Epithelial cell of prostate (primary cell): ENCODE results near the gene RUNX1.

ENCODE experiments used
- DNase-seq: peaks from one replicate; pipeline ENCODE4 v3.0.0-alpha.2; 2011; ENCODE audit warnings: low read depth, low spot score
- H3K27ac ChIP-seq: fragments of 450-650 bp; 2 replicates; pipeline ENCODE4 v1.5.1; 2017; ENCODE audit warnings: mild to moderate bottlenecking

The RUNX1 gene

DNA sequence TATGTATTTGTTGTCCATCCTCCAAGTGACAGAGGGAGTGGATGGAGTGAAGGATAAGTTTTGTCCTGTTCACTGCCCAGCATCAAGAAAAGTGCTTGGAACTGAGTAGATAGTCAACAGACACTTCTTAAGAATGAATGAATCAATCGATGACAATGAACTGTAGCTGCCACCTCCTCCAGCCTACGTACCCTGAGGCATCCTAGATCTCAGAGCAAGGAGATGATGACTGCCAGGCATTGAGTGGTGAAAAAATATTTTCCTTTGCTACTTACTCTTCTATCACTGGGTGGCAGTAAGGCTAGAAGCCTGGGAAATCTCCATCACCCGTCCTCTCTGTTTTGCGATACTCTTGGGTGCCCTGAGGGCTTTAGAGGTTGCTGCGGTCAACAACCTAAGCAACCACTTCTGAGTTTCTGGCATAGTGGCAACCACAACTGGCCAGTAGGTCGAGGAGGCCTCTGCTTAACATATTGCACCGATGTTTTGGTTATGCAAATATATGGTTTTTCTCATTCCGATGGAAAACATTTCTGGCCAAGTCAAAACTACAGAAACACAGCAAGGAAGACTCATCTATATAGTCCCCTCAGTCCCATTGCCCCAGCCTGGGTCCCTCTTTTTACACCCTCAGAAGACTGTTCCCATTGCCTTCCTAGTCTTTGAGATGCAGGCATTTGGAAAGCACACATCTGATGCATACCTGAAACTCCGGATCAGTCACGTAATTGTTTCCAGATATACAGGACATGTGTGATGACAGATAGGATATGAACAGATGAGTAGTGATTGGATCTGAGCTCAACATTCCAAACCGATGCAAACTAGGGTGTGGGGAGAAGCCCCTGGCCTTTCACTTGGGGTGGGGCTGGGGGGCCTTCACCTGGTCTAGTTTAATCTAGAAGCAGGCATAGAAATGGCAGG, 136.8 kb downstream of the RUNX1 start:
- no peak for DNase-seq
- no peak overlapping the region for H3K27ac ChIP-seq

DNA sequence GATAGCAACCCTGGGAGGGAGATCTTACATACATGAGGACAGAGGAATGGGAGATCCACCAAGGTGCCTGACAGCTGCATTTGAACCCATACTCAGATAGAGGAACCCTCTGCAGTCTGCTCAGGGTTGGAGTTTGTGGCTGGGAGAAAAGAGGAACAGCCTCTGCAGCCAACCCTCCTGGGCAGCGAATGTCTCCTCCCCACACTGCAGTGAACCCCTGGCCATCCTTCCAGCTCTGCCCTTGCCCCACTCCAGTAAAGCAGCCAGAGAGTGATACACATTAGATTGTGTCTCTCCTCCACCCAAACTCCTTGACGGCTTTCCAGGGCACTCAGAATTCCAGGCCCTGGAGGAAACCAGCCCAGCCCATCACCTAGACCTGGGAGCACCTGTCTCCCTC, 137.7 kb downstream of the RUNX1 start:
- no peak overlapping the region for H3K27ac ChIP-seq
- no peak for DNase-seq

DNA sequence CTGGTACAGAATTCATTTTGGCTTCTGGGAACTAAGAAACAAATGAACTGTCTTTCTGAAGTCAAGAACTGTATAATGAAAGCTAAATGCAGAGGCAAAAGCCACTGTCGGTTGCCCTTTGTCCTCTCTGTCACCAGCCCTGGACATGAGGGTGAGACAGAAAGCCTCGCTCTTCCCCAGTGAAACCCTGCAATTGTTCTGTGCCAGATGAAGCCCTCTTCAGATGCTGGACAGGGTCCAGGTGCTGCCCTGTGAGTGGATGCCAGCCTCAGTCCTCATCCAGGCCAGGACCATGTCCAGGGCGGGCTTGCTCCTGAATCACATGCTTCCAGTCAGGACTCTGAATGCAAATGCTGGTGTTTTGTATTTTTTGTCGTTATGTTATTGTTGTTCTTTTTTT, 138.7 kb downstream of the RUNX1 start:
- no peak overlapping the region for H3K27ac ChIP-seq
- DNase-seq, result no peak

DNA sequence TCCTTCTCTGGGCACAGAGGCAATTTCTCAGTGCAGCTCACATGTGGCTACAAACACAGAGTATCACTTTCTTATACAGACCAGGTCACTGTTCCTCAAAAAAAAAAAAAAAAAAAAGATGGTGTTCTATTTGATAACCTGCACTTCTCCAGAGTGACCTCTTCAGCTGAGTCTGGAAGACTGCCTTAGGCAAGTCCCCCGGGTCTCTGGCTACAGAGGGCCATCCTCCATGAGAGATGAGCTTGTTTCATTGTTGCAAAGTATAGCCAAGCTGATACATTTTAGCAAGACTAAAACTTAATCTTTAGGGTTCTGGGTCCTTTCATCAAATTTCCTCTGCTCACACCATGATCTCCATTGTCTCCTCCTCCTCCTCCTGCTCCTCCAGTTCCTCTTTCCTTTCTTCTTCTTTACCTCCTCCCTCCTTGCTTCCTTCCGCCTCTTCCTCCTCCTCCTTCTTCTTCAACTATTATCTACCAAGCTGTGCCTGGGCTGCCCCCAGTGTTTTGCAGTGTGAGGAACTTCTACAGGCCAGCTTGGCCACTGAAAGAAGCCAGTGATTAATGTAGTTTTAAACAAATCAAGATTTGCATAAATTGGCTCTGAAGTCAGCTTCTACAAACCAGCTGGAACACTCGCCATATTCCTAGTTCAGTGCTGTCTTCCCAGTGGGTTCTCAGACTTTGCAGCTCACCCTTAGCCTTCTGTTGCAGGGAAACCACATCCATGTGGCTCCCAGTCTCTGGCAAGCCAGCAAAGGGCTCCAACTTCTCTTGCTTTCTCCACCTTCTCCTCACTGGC, 139.4 kb downstream of the RUNX1 start:
- no peak for DNase-seq
- H3K27ac ChIP-seq, result no peak overlapping the region

DNA sequence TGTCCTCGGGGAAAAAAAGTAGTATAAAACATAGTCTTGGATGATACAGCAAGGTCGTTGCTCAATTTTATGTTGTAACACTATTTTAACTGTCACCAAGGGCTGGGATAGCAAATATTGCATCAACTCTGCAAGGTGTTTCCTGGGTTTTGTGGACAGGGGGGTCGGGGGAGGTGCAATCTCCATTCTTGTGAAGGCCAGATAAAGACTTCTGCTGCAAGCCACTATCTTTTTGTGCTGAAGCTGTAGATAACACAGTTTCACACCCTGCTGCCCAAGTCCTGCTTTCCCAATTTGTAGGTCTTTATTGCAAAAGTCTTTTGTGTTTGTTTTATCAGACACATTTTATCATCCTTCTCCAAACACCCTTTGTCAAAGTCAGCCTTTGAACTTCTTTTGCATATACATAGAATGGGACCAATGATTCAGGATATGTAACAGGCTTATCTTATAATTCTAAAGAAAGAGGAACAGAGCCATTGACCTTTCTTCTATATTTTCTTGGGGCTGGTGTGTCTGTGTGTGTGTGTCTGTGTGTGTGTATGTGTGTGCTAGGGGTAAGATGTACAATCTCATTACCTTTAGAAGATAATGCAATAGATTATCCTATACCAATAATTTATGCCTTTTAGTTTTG, 140.6 kb downstream of the RUNX1 start:
- DNase-seq, result no peak

DNA sequence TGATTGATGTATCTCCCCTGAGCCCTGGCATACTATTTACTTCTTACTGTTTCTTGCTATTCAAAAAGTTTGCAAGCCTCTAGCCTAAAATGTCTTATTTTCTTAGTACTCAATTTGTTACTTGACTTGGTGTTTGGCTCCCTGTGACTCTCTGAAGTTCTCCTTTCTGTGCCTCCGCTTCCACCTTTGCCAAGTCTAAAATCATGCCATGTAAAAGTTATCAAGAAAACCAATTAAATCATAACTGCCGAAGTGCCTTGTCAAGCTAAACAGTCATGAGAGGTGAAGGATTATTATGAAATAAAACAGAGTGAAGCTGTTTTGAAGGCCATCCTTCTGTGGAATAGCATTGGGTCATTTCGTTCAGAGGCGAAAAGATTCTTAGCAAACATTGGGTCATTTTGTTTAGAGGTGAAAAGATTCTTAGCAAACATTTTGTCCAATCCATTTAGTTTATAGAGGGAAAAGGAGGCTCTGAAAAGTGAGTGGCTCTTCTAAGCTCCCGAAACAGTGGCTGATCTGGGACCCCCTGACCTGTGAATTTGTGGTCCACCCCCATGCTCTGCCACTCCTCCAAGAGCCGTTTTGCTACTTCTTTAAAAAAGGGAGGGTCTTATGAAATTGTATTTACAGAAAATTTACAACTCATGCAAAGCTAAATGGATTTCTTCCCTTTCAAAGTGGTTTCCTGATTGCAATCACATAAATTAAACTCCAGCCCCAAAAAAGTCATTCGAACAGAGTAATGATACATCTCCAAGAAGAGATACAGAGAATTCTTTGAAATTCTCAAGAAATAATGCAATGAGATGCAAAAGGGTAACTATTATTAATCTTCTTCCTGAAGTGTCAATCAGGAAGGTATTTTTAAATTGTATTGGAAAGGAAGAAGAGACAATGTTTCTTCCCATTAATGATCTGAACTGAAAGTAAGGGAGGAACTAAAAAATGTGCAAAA, 141.4 kb downstream of the RUNX1 start:
- H3K27ac ChIP-seq, result no peak overlapping the region
- DNase-seq, result no peak

More for the DNA sequence above, 140.6 kb downstream of the RUNX1 start:
- H3K27ac ChIP-seq, result no peak overlapping the region

DNA sequence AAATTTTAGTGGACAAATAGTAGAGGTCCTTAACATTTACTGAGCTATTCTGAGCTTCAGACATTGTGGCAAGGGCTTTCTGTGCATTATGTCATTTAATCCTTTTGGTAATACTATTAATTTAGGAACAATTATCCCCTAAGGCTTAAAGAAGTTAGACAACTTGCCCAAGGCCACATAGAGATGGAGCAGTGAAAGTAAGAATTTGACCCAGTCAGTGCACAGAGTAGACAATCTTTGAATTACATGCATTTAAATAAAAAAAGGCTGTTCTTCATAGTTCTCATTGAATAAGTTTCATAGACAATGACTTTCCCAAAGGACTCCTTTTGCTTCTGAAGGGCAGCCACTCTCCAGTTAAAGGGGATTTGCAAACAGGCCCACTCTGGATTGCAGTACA, 142.7 kb downstream of the RUNX1 start:
- H3K27ac ChIP-seq, result no peak overlapping the region
- no peak for DNase-seq

DNA sequence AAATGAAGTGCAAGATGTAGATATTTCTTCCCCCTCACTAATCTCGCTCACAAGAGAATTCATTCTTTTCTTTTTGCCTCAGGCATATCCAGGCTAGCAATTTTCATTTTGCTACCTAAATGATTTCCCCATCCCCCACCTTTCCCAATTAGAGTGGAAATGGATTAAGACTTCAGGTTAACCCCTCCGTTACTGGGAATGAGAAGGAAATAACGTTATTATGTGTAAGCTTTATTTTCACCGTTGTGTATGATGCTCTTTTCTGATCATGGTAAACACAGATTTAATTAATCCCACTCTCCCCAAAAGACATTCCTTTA, 143.9 kb downstream of the RUNX1 start:
- no peak for DNase-seq
- H3K27ac ChIP-seq, result no peak overlapping the region

DNA sequence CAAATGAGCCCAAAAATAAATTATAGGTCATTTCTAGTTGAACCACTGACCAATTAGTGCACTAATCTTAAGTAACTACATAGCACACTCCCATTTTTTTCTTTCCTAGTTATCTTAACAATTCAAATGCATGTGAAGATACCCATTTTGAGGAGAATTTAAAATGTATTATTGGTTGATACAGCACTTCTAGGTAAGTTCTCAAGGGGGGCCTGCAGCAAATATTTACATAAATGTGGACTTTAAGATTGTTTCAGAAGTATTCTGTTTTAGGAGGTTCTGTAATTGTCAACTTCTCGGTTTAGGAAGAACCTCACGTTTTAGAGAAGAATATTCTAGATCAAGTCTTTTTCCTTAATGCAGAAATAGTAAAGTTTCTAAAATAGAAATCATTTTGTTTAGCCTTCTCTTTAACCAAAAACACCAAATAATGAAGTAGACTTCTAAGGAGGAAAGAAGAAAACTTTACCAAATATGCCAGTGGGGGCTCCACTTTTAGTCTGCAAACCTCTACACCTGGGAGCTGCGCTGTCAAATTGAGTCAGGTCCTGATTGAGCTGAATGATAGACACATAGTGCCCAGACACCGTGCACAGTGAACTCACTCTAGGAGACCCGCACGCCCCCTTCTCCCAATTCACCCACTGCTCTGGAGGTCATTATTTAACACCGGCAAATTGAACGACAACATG, 144.4 kb downstream of the RUNX1 start:
- no peak overlapping the region for H3K27ac ChIP-seq
- no peak for DNase-seq

DNA sequence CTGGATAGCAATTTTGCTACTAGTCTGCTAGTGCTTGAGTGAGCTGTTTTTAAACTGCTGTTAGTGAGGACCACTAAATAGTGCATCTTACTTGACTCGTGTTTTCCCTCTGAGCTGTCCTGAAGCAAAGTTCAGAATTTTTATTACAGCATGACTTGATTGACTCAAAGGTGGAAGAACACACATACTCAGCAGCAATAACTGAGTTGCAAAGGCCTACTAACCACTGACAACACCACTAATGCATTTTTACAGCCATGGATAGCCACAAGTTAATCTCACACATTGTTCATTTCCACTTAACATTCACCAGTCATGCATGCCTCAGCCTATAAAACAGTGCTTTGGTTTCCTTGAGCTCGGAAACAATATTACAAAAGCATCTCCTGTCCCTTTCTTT, 148.7 kb downstream of the RUNX1 start:
- DNase-seq, result peak; percentile 97
- peak overlapping the region; percentile 19 for H3K27ac ChIP-seq

DNA sequence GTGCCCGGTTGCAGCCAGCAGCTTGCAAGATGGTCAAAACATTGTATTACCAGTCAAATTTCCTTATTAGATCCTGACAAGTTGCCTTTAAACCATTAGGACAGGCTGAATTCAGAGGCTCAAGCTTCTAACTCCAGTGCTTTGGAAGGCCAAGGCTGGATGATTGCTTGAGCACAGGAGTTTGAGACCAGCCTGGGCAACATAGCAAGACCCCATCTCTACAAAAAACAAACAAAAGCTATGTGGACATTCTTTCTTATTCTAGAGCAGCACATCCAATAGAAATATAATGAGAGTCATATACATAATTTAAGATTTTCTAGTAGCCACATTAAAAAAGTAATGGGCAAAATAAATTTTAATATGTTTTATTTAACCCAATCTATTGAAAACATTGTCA, 149.3 kb downstream of the RUNX1 start:
- peak overlapping the region; percentile 19 for H3K27ac ChIP-seq
- no peak for DNase-seq

DNA sequence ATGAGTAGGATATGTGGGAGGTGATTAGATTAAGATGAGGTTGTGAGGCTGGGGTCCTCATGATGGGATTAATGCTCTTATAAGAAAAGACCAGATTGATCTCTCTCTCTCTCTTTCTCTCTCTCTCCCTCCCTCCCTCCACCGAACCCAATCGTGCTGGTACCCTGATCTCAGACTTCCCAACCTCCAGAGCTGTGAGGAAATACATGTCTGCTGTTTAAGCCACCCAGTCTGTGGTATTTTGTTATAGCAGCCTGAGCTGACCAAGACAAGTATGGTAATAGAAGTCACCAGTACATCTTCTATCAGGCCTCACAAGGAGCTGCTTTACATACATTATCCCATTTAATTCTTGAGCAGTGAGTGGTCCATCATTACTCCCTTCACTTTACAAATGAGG, 149.8 kb downstream of the RUNX1 start:
- no peak for DNase-seq
- no peak overlapping the region for H3K27ac ChIP-seq

DNA sequence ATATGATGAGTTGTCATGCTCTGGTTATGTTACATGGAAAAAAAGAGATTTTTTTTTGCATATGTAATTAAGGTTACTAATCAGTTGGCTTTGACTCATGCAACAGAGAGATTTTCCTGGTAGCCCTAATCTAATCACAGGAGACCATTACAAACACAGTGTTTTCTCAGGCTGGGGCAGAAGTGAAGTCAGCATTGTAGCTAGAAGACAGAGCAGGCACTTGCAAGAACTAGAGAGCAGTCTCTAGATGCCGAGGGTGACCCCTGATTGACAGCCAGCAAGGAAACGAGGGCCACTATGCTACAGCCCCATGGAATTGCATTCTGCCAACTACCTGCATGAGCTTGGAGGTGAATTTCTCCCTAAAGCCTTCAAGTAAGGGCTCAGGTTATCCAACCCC, 151.3 kb downstream of the RUNX1 start:
- no peak for DNase-seq
- no peak overlapping the region for H3K27ac ChIP-seq

DNA sequence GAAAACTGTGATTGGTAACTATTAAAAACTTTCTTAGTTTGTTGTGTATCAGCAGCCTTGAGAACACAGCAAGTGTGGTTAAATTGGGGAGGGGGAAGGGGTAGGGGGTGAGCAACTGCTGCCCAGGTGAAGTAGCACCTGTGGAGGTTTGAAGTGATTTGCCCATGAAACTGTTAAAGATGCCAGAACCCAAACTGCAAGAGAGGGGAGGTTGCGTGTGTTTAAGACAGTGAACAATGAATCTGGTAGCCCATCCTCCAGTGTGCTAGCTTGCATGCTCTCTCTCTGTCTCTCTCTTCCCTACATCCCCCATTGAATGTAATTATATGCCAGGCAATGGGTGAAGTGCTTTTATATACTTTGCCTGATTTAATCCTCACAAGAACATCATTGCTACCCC, 154.7 kb downstream of the RUNX1 start:
- no peak overlapping the region for H3K27ac ChIP-seq
- DNase-seq, result no peak

DNA sequence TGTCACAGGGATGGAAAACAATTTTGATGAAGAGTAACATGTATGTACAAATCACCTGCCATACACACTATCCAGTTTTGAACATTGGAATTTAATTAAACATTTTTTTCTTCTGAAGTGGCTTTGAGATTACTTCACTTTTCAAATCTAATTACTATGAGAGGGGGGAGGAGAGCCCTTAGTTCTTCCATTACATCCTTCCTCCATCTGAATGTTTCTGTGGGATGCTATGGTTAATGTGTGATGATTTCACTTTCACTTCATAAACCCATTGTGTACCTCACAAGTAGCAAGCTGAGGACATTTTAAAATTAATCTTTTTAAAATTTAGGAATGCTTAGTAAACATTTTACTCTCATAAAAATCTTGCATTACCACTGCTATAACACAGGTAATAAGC, 156.9 kb downstream of the RUNX1 start:
- no peak for DNase-seq
- H3K27ac ChIP-seq, result no peak overlapping the region

DNA sequence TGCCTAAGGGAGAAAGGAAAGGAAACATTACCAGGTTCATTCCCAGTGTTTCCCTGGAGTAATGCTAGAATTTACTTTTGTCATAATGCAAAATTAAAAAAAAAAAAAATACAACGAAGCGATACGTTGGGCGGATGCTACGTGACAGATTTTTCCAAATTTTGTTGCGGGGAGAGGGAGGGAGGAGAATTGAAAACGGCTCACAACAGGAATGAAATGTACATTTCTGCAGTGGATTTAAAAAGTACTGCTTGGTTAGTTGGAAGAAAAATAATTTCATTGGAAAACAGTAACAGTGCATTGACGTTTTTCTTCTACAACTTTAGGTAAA, 157.5 kb downstream of the RUNX1 start:
- DNase-seq, result no peak
- no peak overlapping the region for H3K27ac ChIP-seq

DNA sequence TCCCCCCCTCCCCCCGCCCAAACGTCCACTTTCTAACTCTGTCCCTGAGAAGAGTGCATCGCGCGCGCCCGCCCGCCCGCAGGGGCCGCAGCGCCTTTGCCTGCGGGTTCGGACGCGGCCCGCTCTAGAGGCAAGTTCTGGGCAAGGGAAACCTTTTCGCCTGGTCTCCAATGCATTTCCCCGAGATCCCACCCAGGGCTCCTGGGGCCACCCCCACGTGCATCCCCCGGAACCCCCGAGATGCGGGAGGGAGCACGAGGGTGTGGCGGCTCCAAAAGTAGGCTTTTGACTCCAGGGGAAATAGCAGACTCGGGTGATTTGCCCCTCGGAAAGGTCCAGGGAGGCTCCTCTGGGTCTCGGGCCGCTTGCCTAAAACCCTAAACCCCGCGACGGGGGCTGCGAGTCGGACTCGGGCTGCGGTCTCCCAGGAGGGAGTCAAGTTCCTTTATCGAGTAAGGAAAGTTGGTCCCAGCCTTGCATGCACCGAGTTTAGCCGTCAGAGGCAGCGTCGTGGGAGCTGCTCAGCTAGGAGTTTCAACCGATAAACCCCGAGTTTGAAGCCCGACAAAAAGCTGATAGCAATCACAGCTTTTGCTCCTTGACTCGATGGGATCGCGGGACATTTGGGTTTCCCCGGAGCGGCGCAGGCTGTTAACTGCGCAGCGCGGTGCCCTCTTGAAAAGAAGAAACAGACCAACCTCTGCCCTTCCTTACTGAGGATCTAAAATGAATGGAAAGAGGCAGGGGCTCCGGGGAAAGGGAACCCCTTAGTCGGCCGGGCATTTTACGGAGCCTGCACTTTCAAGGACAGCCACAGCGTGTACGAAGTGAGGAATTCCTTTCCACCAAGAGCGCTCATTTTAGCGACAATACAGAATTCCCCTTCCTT, 158.1 kb downstream of the RUNX1 start:
- H3K27ac ChIP-seq, result peak overlapping the region; percentile 97
- no peak for DNase-seq

DNA sequence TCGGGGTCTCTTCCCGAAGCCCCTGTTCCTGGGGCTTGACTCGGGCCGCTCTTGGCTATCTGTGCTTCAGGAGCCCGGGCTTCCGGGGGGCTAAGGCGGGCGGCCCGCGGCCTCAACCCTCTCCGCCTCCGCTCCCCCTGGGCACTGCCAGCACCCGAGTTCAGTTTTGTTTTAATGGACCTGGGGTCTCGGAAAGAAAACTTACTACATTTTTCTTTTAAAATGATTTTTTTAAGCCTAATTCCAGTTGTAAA, 158.7 kb downstream of the RUNX1 start:
- no peak for DNase-seq
- peak overlapping the region; percentile 97 for H3K27ac ChIP-seq
